GM21515 (cell line): ENCODE data around the gene ARHGAP12.
A peak's percentile ranks its signal among the peaks of the same experiment; 100 is the strongest.

Source experiments
- ATAC-seq: cut with Tn5 transposase; IDR thresholded peaks from one replicate; pipeline ENCODE4 v1.9.1; 2021; ENCODE audit not compliant: unreplicated experiment

ARHGAP12 gene

GRCh38 chr10:31948021-31948420 is 19.4 kb upstream of the ARHGAP12 start:
- ATAC-seq, result no peak

GRCh38 chr10:31947144-31947926 is 18.7 kb upstream of the ARHGAP12 start:
- ATAC-seq, result no peak

GRCh38 chr10:31945392-31945791 is 16.8 kb upstream of the ARHGAP12 start:
- no peak for ATAC-seq

GRCh38 chr10:31944071-31944433 is 15.4 kb upstream of the ARHGAP12 start:
- ATAC-seq, result no peak

- no peak for ATAC-seq
Observed at GRCh38 chr10:31942892-31943291, 14.3 kb upstream of the ARHGAP12 start.

- no peak for ATAC-seq
Observed at GRCh38 chr10:31942435-31942834, 13.8 kb upstream of the ARHGAP12 start.

GRCh38 chr10:31940839-31941653 is 12.4 kb upstream of the ARHGAP12 start:
- ATAC-seq, result no peak

- ATAC-seq, result no peak
Observed at GRCh38 chr10:31939797-31940708, 11.4 kb upstream of the ARHGAP12 start.

- no peak for ATAC-seq
Observed at GRCh38 chr10:31937371-31937770, 8.7 kb upstream of the ARHGAP12 start.

GRCh38 chr10:31936933-31937332 is 8.3 kb upstream of the ARHGAP12 start:
- no peak for ATAC-seq

- ATAC-seq, result no peak
Observed at GRCh38 chr10:31936086-31936485, 7.5 kb upstream of the ARHGAP12 start.

- no peak for ATAC-seq
Observed at GRCh38 chr10:31935678-31936077, 7.0 kb upstream of the ARHGAP12 start.

GRCh38 chr10:31932838-31933237 is 4.2 kb upstream of the ARHGAP12 start:
- ATAC-seq, result no peak

- ATAC-seq, result no peak
Observed at GRCh38 chr10:31930856-31931255, 2.2 kb upstream of the ARHGAP12 start.

- ATAC-seq, result peak; percentile 31
Observed at GRCh38 chr10:31930023-31930751, 1.6 kb upstream of the ARHGAP12 start.

GRCh38 chr10:31929261-31930022 is 811 bp upstream of the ARHGAP12 start:
- peak; percentile 26 for ATAC-seq

- ATAC-seq, result peak; percentile 28
Observed at GRCh38 chr10:31927884-31928548, 615 bp downstream of the ARHGAP12 start.

GRCh38 chr10:31927565-31927883 is 1.1 kb downstream of the ARHGAP12 start:
- ATAC-seq, result peak; percentile 5

GRCh38 chr10:31926765-31927564 is 1.7 kb downstream of the ARHGAP12 start:
- ATAC-seq, result no peak
